Ishikawa (cell line): ENCODE measurements around the gene TRIM14.
A peak's percentile ranks its signal among the peaks of the same experiment; 100 is the strongest.

Experiments
- CEBPB ChIP-seq: IDR thresholded peaks from 2 replicates; pipeline ENCODE4 v1.6.1; 2012
- CREB1 ChIP-seq: IDR thresholded peaks from 2 replicates; pipeline ENCODE4 v1.6.1; 2012; ENCODE audit warnings: low read depth
- EGR1 ChIP-seq: IDR thresholded peaks from 2 replicates; pipeline ENCODE4 v1.6.1; 2012
- EP300 ChIP-seq: IDR thresholded peaks from 2 replicates; pipeline ENCODE4 v1.6.1; 2012; ENCODE audit warnings: borderline replicate concordance
- FOXM1 ChIP-seq: IDR thresholded peaks from 2 replicates; pipeline ENCODE4 v1.6.1; 2012; ENCODE audit warnings: low read depth, borderline replicate concordance
- MAX ChIP-seq: IDR thresholded peaks from 2 replicates; pipeline ENCODE4 v1.6.1; 2012
- NFIC ChIP-seq: IDR thresholded peaks from 2 replicates; pipeline ENCODE4 v1.6.1; 2012
- RAD21 ChIP-seq: IDR thresholded peaks from 2 replicates; pipeline ENCODE4 v1.6.1; 2012; ENCODE audit warnings: low read depth
- TAF1 ChIP-seq: IDR thresholded peaks from 2 replicates; pipeline ENCODE4 v1.6.1; 2012; ENCODE audit warnings: low read depth, mild to moderate bottlenecking
- TCF12 ChIP-seq: IDR thresholded peaks from 2 replicates; pipeline ENCODE4 v1.6.1; 2012; ENCODE audit warnings: low read depth
- TEAD4 ChIP-seq: IDR thresholded peaks from 2 replicates; pipeline ENCODE4 v1.6.1; 2012
- YY1 ChIP-seq: IDR thresholded peaks from 2 replicates; pipeline ENCODE4 v1.6.1; 2012; ENCODE audit warnings: low read depth
- ZBTB7A ChIP-seq: IDR thresholded peaks from 2 replicates; pipeline ENCODE4 v1.6.1; 2012; ENCODE audit warnings: low read depth
- TF ChIP-seq, protein P1 (sequence below): IDR thresholded peaks from 2 replicates; pipeline ENCODE4 v1.6.1; 2012; ENCODE audit warnings: low read depth, mild to moderate bottlenecking
- TF ChIP-seq, protein P2 (sequence below): IDR thresholded peaks from 2 replicates; pipeline ENCODE4 v1.6.1; 2012

Gene TRIM14

DNA sequence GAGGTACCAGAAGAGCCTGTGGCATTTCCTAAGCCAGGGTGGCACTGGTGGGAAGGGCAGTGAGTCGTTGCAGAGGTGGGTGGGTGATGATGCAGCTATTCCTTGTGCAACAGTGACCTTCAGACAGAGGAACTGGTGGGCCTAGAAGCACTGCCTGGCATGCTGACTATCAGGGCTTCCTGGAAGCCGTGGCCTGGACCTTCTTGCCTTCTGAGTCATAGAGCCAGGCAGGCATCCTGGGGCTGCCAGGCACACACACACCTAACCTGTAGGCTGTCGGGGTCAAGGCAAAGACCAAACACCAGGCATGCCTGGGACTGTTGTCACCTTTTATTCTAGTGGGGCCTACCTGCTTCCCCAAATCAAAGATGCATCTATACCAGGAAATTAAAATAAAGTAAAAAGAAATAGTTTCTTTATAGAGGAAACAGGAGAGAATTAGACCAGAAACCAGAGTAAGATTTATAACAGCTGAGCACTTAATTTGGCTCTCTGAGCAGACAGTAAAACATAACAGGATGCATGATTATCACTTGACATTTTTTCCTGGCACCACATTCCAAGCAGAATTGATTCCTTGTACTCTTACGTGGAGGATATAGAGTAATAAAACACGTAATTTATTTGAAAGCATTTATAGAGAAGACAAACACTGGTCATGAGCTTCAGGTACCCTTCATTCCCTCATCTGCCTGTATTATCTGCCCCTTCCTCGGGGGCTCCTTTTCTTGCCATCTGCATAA lies 37.4 kb downstream of the TRIM14 start:
- TF ChIP-seq EGR1 (no peak), TEAD4 (no peak), ZBTB7A (no peak), EP300 (no peak), YY1 (no peak), TAF1 (no peak), MAX (no peak), FOXM1 (no peak)

GRCh38 chr9:98080780-98081179 lies 38.2 kb downstream of the TRIM14 start:
- TF ChIP-seq TAF1 (no peak), FOXM1 (no peak), TEAD4 (no peak), RAD21 (no peak), CEBPB (no peak), YY1 (no peak), ZBTB7A (no peak), TCF12 (no peak), CREB1 (no peak), MAX (no peak), NFIC (no peak), EGR1 (no peak), EP300 (no peak)
- TF ChIP-seq, protein P1, sequence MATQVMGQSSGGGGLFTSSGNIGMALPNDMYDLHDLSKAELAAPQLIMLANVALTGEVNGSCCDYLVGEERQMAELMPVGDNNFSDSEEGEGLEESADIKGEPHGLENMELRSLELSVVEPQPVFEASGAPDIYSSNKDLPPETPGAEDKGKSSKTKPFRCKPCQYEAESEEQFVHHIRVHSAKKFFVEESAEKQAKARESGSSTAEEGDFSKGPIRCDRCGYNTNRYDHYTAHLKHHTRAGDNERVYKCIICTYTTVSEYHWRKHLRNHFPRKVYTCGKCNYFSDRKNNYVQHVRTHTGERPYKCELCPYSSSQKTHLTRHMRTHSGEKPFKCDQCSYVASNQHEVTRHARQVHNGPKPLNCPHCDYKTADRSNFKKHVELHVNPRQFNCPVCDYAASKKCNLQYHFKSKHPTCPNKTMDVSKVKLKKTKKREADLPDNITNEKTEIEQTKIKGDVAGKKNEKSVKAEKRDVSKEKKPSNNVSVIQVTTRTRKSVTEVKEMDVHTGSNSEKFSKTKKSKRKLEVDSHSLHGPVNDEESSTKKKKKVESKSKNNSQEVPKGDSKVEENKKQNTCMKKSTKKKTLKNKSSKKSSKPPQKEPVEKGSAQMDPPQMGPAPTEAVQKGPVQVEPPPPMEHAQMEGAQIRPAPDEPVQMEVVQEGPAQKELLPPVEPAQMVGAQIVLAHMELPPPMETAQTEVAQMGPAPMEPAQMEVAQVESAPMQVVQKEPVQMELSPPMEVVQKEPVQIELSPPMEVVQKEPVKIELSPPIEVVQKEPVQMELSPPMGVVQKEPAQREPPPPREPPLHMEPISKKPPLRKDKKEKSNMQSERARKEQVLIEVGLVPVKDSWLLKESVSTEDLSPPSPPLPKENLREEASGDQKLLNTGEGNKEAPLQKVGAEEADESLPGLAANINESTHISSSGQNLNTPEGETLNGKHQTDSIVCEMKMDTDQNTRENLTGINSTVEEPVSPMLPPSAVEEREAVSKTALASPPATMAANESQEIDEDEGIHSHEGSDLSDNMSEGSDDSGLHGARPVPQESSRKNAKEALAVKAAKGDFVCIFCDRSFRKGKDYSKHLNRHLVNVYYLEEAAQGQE: no peak
- TF ChIP-seq, protein P2, sequence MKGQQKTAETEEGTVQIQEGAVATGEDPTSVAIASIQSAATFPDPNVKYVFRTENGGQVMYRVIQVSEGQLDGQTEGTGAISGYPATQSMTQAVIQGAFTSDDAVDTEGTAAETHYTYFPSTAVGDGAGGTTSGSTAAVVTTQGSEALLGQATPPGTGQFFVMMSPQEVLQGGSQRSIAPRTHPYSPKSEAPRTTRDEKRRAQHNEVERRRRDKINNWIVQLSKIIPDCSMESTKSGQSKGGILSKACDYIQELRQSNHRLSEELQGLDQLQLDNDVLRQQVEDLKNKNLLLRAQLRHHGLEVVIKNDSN: no peak

GRCh38 chr9:98080326-98080725 lies 38.7 kb downstream of the TRIM14 start:
- TF ChIP-seq RAD21 (no peak), TEAD4 (no peak)
- TF ChIP-seq, protein P2: no peak
- TF ChIP-seq, protein P1: no peak

GRCh38 chr9:98078895-98079294 lies 40.1 kb downstream of the TRIM14 start:
- TF ChIP-seq EP300 (no peak), TEAD4 (no peak), FOXM1 (no peak), TAF1 (no peak), RAD21 (no peak), CREB1 (no peak)
- TF ChIP-seq, protein P2: no peak

DNA sequence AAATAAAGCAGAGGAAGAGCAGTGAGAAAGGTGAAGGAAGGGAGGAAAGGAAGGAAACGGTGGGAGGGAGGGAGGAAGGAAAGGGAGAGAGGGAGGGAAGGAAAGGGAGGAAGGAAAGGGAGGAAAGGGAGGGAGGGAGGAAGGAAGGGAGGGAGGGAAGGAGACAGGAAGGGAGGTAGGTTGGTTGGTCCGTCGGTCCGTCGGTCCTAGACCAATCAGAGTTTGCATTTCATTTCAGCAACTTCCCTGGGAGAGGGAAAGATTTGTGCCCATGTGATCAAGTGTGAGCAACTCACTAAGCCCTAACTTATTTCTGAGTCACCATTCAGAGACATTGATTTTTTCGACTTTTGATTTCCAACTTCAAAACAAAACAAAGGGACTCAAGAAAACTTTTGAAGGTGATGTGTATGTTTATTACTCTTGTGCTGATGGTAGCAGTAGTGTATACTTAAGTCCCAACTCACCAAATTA lies 43.7 kb downstream of the TRIM14 start:
- TF ChIP-seq NFIC (no peak), FOXM1 (no peak)
- TF ChIP-seq, protein P2: peak; percentile 51
